ENCODE measurements around the gene GPR119. TPM values are rescaled to one million over a fixed set of nuclear protein-coding genes. Genes with fewer than 3 reads are reported as not detected.
"Not testable (repeated sequence)": the region's sequence is repeated elsewhere in the genome, so short reads cannot be mapped to it uniquely, and the experiment has no call there.

Gene GPR119
- polyA plus RNA-seq, 12 donors: not detected

GRCh38 chrX:130339408-130340222 lies 45.9 kb downstream of the GPR119 start, which contains the start of gene SLC25A14:
TSS of gene SLC25A14 (plus strand) at chrX:130339919. CDS start at chrX:130340279, 360 bp downstream.
- DNase-seq: peak; percentile 82

- not testable (repeated sequence) for DNase-seq
Measured at GRCh38 chrX:130338869-130339268, 46.6 kb downstream of the GPR119 start.

GRCh38 chrX:130336531-130336930 lies 48.9 kb downstream of the GPR119 start:
- DNase-seq: no peak

Other genes starting within 250 kb of the GPR119 start
- 10 to 100 TPM in 11 of 12 donors, not detected in 1; 16.2 to 30.5 (median 25.0) TPM for gene AIFM1, start 219.8 kb downstream of the GPR119 start, polyA plus RNA-seq (ENCODE audit: insufficient read length in 12 of 12)
- gene RAB33A, start 213.7 kb downstream of the GPR119 start, polyA plus RNA-seq (ENCODE audit: insufficient read length in 12 of 12): under 1 TPM in 9 of 12 donors, not detected in 3; 0.12 to 0.95 (median 0.52) TPM
- gene ZNF280C, start 116.8 kb downstream of the GPR119 start, polyA plus RNA-seq (ENCODE audit: insufficient read length in 12 of 12): 10 to 100 TPM in 1 of 12 donors, 1 to 10 TPM in 10, not detected in 1; 5.2 to 10.1 (median 7.8) TPM
- 10 to 100 TPM in 7 of 12 donors, 1 to 10 TPM in 4, not detected in 1; 6.8 to 18.8 (median 10.5) TPM for gene SLC25A14, start 45.8 kb downstream of the GPR119 start, polyA plus RNA-seq (ENCODE audit: insufficient read length in 12 of 12)
- gene RBMX2, start 16.3 kb upstream of the GPR119 start, polyA plus RNA-seq (ENCODE audit: insufficient read length in 12 of 12): 10 to 100 TPM in 11 of 12 donors, not detected in 1; 12.1 to 31.6 (median 23.5) TPM